CD4-positive, alpha-beta memory T cell (primary cell): ENCODE data around the gene P4HA3. TPM values are rescaled to one million over a fixed set of nuclear protein-coding genes. Genes with fewer than 3 reads are reported as not detected.

Source experiments
- CTCF ChIA-PET: fragments of 350-600 bp; sonication (Branson Sonifier 250); formaldehyde crosslinking; loops from one replicate; lab custom pipeline; 2021; ENCODE audit warnings: inconsistent platforms; ENCODE audit not compliant: partially characterized antibody; lab: Charles Lee
- POLR2A ChIA-PET: fragments of 350-600 bp; sonication (Branson Sonifier 250); formaldehyde crosslinking; loops from one replicate; lab custom pipeline; 2021; ENCODE audit not compliant: partially characterized antibody; lab: Charles Lee
- DNase-seq, 5 donors: peaks; one replicate each; pipeline versions ENCODE4 v3.0.0 to v3.0.0-alpha.2; 2020 to 2022; ENCODE audit warnings: mixed read lengths in 1 of 5
- H3K27ac ChIP-seq: one replicate; pipeline ENCODE4 v1.7.0; 2013; ENCODE audit warnings: low read depth, low read length
- H3K27me3 ChIP-seq: 2 replicates; pipeline ENCODE4 v1.7.0; 2013; ENCODE audit warnings: mild to moderate bottlenecking, low read length, moderate library complexity; ENCODE audit not compliant: insufficient read depth
- H3K36me3 ChIP-seq: 2 replicates; pipeline ENCODE4 v1.7.0; 2013; ENCODE audit warnings: mild to moderate bottlenecking, low read length, moderate library complexity; ENCODE audit not compliant: insufficient read depth
- H3K4me1 ChIP-seq: 2 replicates; pipeline ENCODE4 v1.7.0; 2013; ENCODE audit warnings: mild to moderate bottlenecking, low read length, moderate library complexity; ENCODE audit not compliant: insufficient read depth
- H3K4me3 ChIP-seq, 2 donors: one replicate each; pipeline ENCODE4 v1.7.0; 2013; ENCODE audit warnings: low read length in 2 of 2, mild to moderate bottlenecking in 1 of 2
- H3K9me3 ChIP-seq, 2 donors: one replicate each; pipeline ENCODE4 v1.7.0; 2013; ENCODE audit warnings: low read length in 2 of 2, control low read depth in 1 of 2; ENCODE audit not compliant: control insufficient read depth in 1 of 2
- H3K27ac Mint-ChIP-seq, 7 donors: one replicate each; pipeline ENCODE4 v1.8.0; 2020 to 2021; ENCODE audit warnings: mixed read lengths in 7 of 7, mild to moderate bottlenecking in 6 of 7, inconsistent platforms in 3 of 7, moderate library complexity in 3 of 7
- H3K27me3 Mint-ChIP-seq, 2 donors: one replicate each; pipeline ENCODE4 v1.8.0; 2020 to 2021; ENCODE audit warnings: mixed read lengths in 2 of 2
- H3K36me3 Mint-ChIP-seq, 2 donors: one replicate each; pipeline ENCODE4 v1.8.0; 2020 to 2021; ENCODE audit warnings: mixed read lengths in 2 of 2, inconsistent platforms in 1 of 2, mild to moderate bottlenecking in 1 of 2
- H3K4me1 Mint-ChIP-seq, 4 donors: one replicate each; pipeline ENCODE4 v1.8.0; 2020 to 2021; ENCODE audit warnings: mixed read lengths in 4 of 4, mild to moderate bottlenecking in 1 of 4
- H3K4me3 Mint-ChIP-seq, 8 donors: one replicate each; pipeline ENCODE4 v1.8.0; 2020 to 2021; ENCODE audit warnings: mixed read lengths in 8 of 8, mild to moderate bottlenecking in 7 of 8, moderate library complexity in 6 of 8, inconsistent platforms in 3 of 8
- H3K9me3 Mint-ChIP-seq, 8 donors: one replicate each; pipeline ENCODE4 v1.8.0; 2020 to 2021; ENCODE audit warnings: mixed read lengths in 8 of 8, mild to moderate bottlenecking in 5 of 8, inconsistent platforms in 3 of 8, moderate library complexity in 1 of 8
- intact Hi-C: fragments of 100-400 bp; cut with micrococcal nuclease; formaldehyde crosslinking; loops from one replicate; pipeline ENCODE4 v1.15.1; 2023
- polyA plus RNA-seq, 2 donors: library from polyadenylated mRNA; unstranded; fragments of 300-500 nt; fragmentation: Illumina TruSeq; gene quantifications; one replicate each; pipeline ENCODE4 v1.2.3, GENCODE V29; 2021
- total RNA-seq, 2 experiments: library from RNA; stranded (reverse); gene quantifications; one replicate each; pipeline ENCODE4 v1.2.3, GENCODE V29; 2021

Gene P4HA3
- total and polyA plus RNA-seq, 4 experiments from 2014 or later, result not detected

DNA sequence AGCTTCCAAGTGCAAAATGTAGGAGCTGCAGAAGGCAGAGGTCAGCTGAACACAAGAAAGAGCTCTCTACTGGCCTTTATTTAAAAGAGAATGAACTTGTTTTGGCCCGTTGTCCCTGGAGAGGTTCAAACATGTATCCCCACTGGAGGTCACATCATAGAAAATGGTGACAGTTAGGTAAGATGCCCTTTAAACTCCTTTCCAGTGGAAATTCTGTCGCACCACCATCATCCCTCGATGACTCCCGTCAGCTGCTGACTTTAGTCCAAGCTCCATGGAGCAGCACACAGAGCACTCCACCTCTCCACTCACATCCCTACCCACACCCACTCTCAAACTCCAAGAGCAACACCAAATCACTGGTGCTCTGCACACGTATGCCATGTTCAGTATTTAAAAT, 15.2 kb upstream of the P4HA3 start:
- H3K9me3 ChIP-seq, result no peaks in the 10 kb centered on the region
- CTCF ChIA-PET, result interaction anchor here (1.8 kb wide), 1 partner anchor 71 kb away, joined by 5 read pairs; no protein-coding TSS in a partner anchor

GRCh38 chr11:74325649-74326645, 14.5 kb upstream of the P4HA3 start:
- peaks cover 0 to 2% (median 0%) of the 10 kb centered on the region in 8 donors for H3K9me3 Mint-ChIP-seq
- POLR2A ChIA-PET, result no interaction called here
- no peak overlapping the region for H3K4me3 ChIP-seq
- no peaks in the 10 kb centered on the region for H3K9me3 ChIP-seq
- H3K4me1 ChIP-seq, result no peaks in the 10 kb centered on the region
- H3K4me1 Mint-ChIP-seq, result peaks cover 0 to 3% (median 0%) of the 10 kb centered on the region in 4 donors
- H3K27ac ChIP-seq, result no peak overlapping the region
- H3K27ac Mint-ChIP-seq, result no peak overlapping the region
- CTCF ChIA-PET, result interaction anchor here (1.8 kb wide), 1 partner anchor 70 kb away, joined by 5 read pairs; no protein-coding TSS in a partner anchor
- DNase-seq, result no peak
- H3K36me3 Mint-ChIP-seq, result peaks cover 5 to 9% of the 10 kb centered on the region in 2 donors
- H3K4me3 Mint-ChIP-seq, result no peak overlapping the region
- intact Hi-C loops, result no loop called here
- H3K36me3 ChIP-seq, result no peaks in the 10 kb centered on the region
- H3K27me3 Mint-ChIP-seq, result peaks cover 4 to 5% of the 10 kb centered on the region in 2 donors
- peaks cover 4% of the 10 kb centered on the region for H3K27me3 ChIP-seq

More for the DNA sequence above, 15.2 kb upstream of the P4HA3 start:
- H3K4me1 ChIP-seq, result no peaks in the 10 kb centered on the region
- H3K27ac ChIP-seq, result no peak overlapping the region
- no peaks in the 10 kb centered on the region for H3K36me3 ChIP-seq
- POLR2A ChIA-PET, result no interaction called here
- H3K27ac Mint-ChIP-seq, result no peak overlapping the region
- no peaks in the 10 kb centered on the region for H3K27me3 ChIP-seq
- peaks cover 0 to 4% of the 10 kb centered on the region in 2 donors for H3K27me3 Mint-ChIP-seq
- no peak overlapping the region for H3K4me3 ChIP-seq
- H3K4me3 Mint-ChIP-seq, result no peak overlapping the region
- intact Hi-C loops, result no loop called here
- peaks cover 0 to 2% (median 0%) of the 10 kb centered on the region in 8 donors for H3K9me3 Mint-ChIP-seq
- no peak for DNase-seq
- H3K36me3 Mint-ChIP-seq, result peaks cover 6 to 9% of the 10 kb centered on the region in 2 donors
- peaks cover 0 to 2% (median 0%) of the 10 kb centered on the region in 4 donors for H3K4me1 Mint-ChIP-seq

- no peak for DNase-seq
- POLR2A ChIA-PET, result no interaction called here
- H3K4me1 Mint-ChIP-seq, result peaks cover 0 to 3% (median 0%) of the 10 kb centered on the region in 4 donors
- H3K27me3 ChIP-seq, result peaks cover 7% of the 10 kb centered on the region
- H3K4me3 ChIP-seq, result no peak overlapping the region
- H3K9me3 Mint-ChIP-seq, result peaks cover 0 to 11% (median 7%) of the 10 kb centered on the region in 8 donors
- H3K36me3 ChIP-seq, result no peaks in the 10 kb centered on the region
- H3K4me1 ChIP-seq, result no peaks in the 10 kb centered on the region
- intact Hi-C loops, result no loop called here
- H3K4me3 Mint-ChIP-seq, result no peak overlapping the region
- no peaks in the 10 kb centered on the region for H3K9me3 ChIP-seq
- H3K36me3 Mint-ChIP-seq, result peaks cover 1 to 9% of the 10 kb centered on the region in 2 donors
- no peak overlapping the region for H3K27ac ChIP-seq
- H3K27ac Mint-ChIP-seq, result no peak overlapping the region
- peaks cover 7 to 10% of the 10 kb centered on the region in 2 donors for H3K27me3 Mint-ChIP-seq
- CTCF ChIA-PET, result no interaction called here
Measured at GRCh38 chr11:74322667-74323066, 11.2 kb upstream of the P4HA3 start.

GRCh38 chr11:74321487-74322188, 10.2 kb upstream of the P4HA3 start:
- Histone ChIP-seq H3K27ac (no peak overlapping the region), H3K9me3 (no peaks in the 10 kb centered on the region), H3K4me1 (no peaks in the 10 kb centered on the region), H3K27me3 (peaks cover 7% of the 10 kb centered on the region), H3K4me3 (no peak overlapping the region), H3K36me3 (no peaks in the 10 kb centered on the region)
- intact Hi-C loops, result loop anchor here (1.0 kb wide), 1 partner anchor 65 kb away; no protein-coding TSS in a partner anchor
- H3K27ac Mint-ChIP-seq, result no peak overlapping the region
- ChIA-PET CTCF (interaction anchor here (0.8 to 1.5 kb wide), 8 partner anchors 11 to 122 kb away, joined by 3 to 14 read pairs (median 4); no protein-coding TSS in a partner anchor), POLR2A (interaction anchor here (0.7 kb wide), 1 partner anchor 26 kb away, joined by 3 read pairs; no protein-coding TSS in a partner anchor)
- H3K9me3 Mint-ChIP-seq, result peaks cover 0 to 19% (median 17%) of the 10 kb centered on the region in 8 donors
- peak in 3 of 5 donors; percentile 3 to 17 (median 8) for DNase-seq
- H3K36me3 Mint-ChIP-seq, result peaks cover 7 to 8% of the 10 kb centered on the region in 2 donors
- peaks cover 10% of the 10 kb centered on the region in 2 donors for H3K27me3 Mint-ChIP-seq
- peaks cover 0 to 3% (median 0%) of the 10 kb centered on the region in 4 donors for H3K4me1 Mint-ChIP-seq
- no peak overlapping the region for H3K4me3 Mint-ChIP-seq

DNA sequence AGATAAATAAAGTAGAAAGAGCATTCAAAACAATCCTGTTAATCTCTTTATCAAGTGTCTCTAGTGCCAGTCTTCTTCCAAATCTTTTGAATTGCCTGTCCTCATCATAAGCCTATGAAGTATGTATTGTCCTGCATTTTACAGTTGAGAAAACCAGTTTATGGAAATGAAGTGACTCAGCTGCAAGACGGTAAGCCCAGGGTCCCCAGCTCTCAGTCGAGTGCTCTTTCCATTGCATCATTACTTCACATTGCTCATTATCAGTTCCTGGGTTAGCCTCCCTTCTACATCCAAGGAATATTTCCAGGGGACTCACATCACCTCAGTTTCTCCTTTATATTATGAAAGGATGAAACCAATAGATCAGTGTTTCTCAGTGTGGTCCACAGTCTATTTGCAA, 9.1 kb upstream of the P4HA3 start:
- Mint-ChIP-seq H3K36me3 (peaks cover 7 to 8% of the 10 kb centered on the region in 2 donors), H3K4me1 (peaks cover 0 to 3% (median 0%) of the 10 kb centered on the region in 4 donors), H3K4me3 (no peak overlapping the region), H3K9me3 (peaks cover 0 to 27% (median 24%) of the 10 kb centered on the region in 8 donors), H3K27ac (no peak overlapping the region), H3K27me3 (peaks cover 10% of the 10 kb centered on the region in 2 donors)
- no peaks in the 10 kb centered on the region for H3K9me3 ChIP-seq
- POLR2A ChIA-PET, result no interaction called here
- H3K36me3 ChIP-seq, result no peaks in the 10 kb centered on the region
- peaks cover 7% of the 10 kb centered on the region for H3K27me3 ChIP-seq
- DNase-seq, result no peak
- no peak overlapping the region for H3K27ac ChIP-seq
- intact Hi-C loops, result no loop called here
- H3K4me1 ChIP-seq, result no peaks in the 10 kb centered on the region
- CTCF ChIA-PET, result interaction anchor here (0.8 to 1.5 kb wide), 5 partner anchors 11 to 123 kb away, joined by 3 to 14 read pairs (median 4); no protein-coding TSS in a partner anchor
- no peak overlapping the region for H3K4me3 ChIP-seq

DNA sequence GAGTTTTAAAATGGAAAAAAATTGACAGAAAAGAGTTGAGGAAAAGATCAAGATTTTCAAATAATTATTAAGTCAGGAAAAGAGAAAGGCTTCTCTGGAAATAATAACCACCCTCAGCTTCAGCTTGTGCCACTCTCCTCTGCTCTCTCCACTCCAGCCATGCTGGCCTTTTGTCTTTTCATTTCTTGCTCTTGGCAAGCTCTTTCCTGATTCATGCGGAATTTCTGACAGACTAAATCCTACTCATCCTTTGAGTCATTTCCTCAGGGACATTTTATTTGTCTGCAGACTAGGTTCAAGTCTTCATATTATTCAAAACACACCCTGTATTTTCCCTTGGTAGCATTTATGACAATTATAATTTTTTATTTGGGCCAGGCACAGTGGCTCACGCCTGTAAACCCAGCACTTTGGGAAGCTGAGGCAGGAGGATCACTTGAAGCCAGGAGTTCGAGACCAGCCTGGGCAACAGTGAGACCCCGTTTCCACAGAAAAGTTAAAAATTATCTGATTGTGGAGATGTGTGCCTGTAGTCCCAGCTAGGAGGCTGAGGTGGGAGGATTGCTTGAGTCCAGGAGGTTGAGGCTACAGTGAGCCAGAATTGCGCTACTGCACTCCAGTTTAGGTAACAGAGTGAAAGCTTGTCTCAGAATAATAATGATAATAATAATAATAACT, 7.8 kb upstream of the P4HA3 start:
- POLR2A ChIA-PET, result no interaction called here
- Histone ChIP-seq H3K4me3 (no peak overlapping the region), H3K36me3 (no peaks in the 10 kb centered on the region), H3K27ac (no peak overlapping the region), H3K9me3 (no peaks in the 10 kb centered on the region), H3K27me3 (peaks cover 7% of the 10 kb centered on the region), H3K4me1 (no peaks in the 10 kb centered on the region)
- CTCF ChIA-PET, result no interaction called here
- H3K27ac Mint-ChIP-seq, result no peak overlapping the region
- no peak for DNase-seq
- H3K4me3 Mint-ChIP-seq, result no peak overlapping the region
- H3K9me3 Mint-ChIP-seq, result peaks cover 0 to 32% (median 24%) of the 10 kb centered on the region in 8 donors
- intact Hi-C loops, result no loop called here
- H3K4me1 Mint-ChIP-seq, result peaks cover 0 to 3% (median 0%) of the 10 kb centered on the region in 4 donors
- H3K36me3 Mint-ChIP-seq, result peaks cover 7 to 8% of the 10 kb centered on the region in 2 donors
- peaks cover 10% of the 10 kb centered on the region in 2 donors for H3K27me3 Mint-ChIP-seq
